ENCODE data around the gene ZNF750.

- TF ChIP-seq CTCF (IDR thresholded peaks at IDR 0.05): no peak
- no peak for TF ChIP-seq POLR2A (IDR thresholded peaks at IDR 0.05)
Observed at GRCh38 chr17:82859431-82860403, 19.9 kb upstream of the ZNF750 start.
